GM12865 (cell line): ENCODE results near the gene KRTAP12-3.

Experiments
- DNase-seq: peaks from one replicate; pipeline ENCODE4 v3.0.0; 2010; ENCODE audit warnings: low read depth
- H3K4me3 ChIP-seq: 2 replicates; pipeline ENCODE4 v1.5.1; 2011; ENCODE audit warnings: mild to moderate bottlenecking, low read depth, low read length, control low read depth
- CTCF ChIP-seq: IDR thresholded peaks from 2 replicates; pipeline ENCODE4 v1.5.1; 2011; ENCODE audit warnings: low read length, control low read depth, low read depth, inconsistent platforms; ENCODE audit not compliant: insufficient read depth; ENCODE audit errors: missing control alignments

The KRTAP12-3 gene

GRCh38 chr21:44617071-44617501 lies 40.6 kb upstream of the KRTAP12-3 start:
- no peak for DNase-seq
- no peak for TF ChIP-seq CTCF
- H3K4me3 ChIP-seq: no peak overlapping the region

- peak; percentile 21 for DNase-seq
- no peak overlapping the region for H3K4me3 ChIP-seq
- TF ChIP-seq CTCF: peak; percentile 13
Measured at GRCh38 chr21:44618504-44618903, 39.2 kb upstream of the KRTAP12-3 start.

- no peak for TF ChIP-seq CTCF
- no peak for DNase-seq
- H3K4me3 ChIP-seq: no peak overlapping the region
Measured at GRCh38 chr21:44618909-44619308, 38.8 kb upstream of the KRTAP12-3 start.

GRCh38 chr21:44619886-44620285 lies 37.8 kb upstream of the KRTAP12-3 start:
- TF ChIP-seq CTCF: no peak
- no peak for DNase-seq
- H3K4me3 ChIP-seq: no peak overlapping the region

- H3K4me3 ChIP-seq: no peak overlapping the region
- TF ChIP-seq CTCF: no peak
- no peak for DNase-seq
Measured at GRCh38 chr21:44623575-44623974, 34.2 kb upstream of the KRTAP12-3 start.

- no peak for TF ChIP-seq CTCF
- no peak overlapping the region for H3K4me3 ChIP-seq
- DNase-seq: no peak
Measured at GRCh38 chr21:44625756-44626155, 32.0 kb upstream of the KRTAP12-3 start.

GRCh38 chr21:44626262-44626661 lies 31.5 kb upstream of the KRTAP12-3 start:
- no peak for DNase-seq
- H3K4me3 ChIP-seq: no peak overlapping the region
- TF ChIP-seq CTCF: no peak
